NCI-H82 treated with DMSO at 0.1 percent for 48 hours (cell line): Measurements from ENCODE around the gene KAT8.

Experiments
- DNase-seq: peaks from one replicate; lab custom pipeline; 2025; ENCODE audit not compliant: unreplicated experiment; lab: John Stamatoyannopoulos, UW

KAT8 gene

DNA sequence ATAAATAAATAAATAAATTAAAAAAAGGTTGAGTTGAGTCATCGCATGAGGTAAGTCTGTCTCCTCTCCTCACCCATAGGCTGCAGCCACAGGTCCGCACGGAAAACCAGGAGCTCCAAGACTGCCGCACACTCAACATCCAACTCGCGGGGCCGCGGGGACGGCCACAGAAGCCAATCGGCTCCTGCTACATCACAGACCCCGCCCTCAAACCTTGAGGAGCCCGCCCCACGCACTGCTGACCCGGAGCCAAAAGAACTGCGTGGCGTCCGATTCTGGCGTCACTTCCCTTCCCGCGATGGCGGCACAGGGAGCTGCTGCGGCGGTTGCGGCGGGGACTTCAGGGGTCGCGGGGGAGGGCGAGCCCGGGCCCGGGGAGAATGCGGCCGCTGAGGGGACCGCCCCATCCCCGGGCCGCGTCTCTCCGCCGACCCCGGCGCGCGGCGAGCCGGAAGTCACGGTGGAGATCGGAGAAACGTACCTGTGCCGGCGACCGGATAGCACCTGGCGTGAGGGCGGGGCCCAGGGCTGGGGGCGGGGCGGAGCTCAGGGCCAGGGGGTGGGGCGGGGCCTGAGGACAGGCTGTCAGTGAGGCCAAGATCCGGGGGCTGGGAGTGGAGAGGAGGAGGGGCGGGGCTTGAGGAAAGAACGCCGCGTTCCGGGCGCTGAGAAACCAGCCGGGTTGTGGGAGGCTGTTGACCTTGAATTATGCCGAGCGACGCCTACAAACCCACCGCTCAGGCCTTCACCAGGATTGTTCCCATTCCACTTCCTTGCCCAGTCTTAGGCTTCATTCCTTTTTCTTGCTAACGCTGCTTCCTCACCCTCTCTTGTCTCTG is at the start of gene KAT8:
TSS of gene KAT8 (plus strand) at position 281 of the 839 bp plus-strand sequence. CDS start at position 299, 18 bp downstream.
- peak; percentile 92 for DNase-seq

DNA sequence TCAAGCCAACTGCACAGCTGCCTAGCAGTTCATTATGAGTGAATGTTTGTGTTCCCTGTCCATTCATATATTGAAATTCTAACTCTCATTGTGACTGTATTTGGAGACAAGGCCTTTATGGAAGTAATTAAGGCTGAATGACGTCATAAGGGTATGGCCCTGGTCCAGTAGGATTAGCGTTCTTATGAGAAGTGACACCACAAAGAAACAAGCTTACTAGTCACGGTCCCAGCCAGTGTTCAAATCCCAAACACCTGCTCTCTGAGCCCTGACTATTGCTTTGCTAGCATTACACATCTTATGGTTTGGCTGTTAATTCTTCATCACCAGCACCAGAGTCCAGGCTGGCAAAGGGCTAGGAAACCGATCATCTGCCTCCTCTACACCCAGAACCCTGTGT is 45.6 kb upstream of the KAT8 start:
- DNase-seq, result peak; percentile 33

DNA sequence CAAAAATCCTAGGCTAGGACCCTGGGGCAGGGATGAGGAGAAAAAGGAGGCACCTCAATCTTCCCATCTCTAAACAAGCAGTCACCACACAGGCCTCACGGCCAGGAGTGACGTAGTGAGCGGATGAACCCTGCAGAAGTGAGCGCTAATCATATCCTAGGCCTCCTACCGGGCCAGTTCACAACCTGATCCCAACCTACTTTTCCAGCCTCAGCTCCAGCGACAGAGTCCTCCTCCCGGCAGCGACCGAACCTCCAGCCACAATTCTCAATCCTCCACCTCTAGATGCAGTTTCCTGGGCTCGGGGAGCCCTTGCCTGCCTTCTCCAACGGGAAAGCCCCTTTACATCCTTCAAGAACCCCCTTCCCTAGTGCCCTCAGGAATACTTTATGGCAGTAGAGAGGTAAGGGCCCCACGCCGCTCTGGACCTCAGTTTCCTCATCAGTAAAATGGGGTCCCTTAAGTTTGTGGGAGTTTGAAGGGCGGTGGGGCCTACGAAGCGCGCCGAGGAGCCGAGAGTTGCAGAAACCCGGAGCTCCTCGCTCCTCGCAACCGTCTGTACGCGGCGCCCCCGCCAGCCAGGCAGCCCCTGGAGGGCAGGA is 44.8 kb upstream of the KAT8 start:
- no peak for DNase-seq

DNA sequence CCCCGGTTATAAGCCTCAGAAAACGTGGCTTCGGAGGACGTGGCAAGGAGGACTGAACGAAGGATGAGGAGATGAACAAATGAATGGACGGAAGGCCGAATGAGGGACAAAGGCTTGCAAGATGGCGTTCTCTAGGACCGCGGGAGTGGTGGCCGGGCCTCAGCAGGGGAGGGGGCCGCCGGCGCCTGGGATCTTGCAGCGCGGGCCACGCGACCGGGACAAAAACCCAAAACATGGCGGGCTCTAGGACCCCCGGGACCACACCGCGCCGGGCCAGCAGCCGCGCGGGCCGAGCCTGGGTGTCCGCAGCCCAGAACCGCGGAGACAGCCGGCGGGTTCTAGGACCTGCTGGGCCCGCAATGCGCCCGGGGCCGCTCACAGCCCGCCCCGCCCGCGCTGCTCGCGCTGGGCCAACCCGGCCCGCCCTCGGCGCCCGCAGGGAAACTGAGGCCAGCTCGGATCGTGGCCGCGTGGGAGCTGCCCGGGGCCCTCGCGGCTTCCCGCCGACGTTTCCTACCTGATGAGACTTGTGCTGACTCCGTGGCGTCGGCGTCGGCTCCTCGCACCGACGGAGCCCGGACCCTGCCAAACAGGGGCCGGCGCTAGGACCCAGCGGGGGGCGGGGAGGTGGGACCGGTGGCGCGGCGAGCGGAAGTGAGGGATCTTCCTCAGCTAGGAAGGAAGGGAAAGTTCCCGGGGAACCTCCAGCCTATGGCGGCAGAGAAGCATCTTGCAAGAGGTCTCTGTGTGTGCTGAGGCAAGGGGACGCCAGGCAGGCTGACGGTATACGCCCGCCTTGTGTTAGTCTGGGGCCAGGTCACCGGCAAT is 44.1 kb upstream of the KAT8 start:
- DNase-seq, result peak; percentile 63

DNA sequence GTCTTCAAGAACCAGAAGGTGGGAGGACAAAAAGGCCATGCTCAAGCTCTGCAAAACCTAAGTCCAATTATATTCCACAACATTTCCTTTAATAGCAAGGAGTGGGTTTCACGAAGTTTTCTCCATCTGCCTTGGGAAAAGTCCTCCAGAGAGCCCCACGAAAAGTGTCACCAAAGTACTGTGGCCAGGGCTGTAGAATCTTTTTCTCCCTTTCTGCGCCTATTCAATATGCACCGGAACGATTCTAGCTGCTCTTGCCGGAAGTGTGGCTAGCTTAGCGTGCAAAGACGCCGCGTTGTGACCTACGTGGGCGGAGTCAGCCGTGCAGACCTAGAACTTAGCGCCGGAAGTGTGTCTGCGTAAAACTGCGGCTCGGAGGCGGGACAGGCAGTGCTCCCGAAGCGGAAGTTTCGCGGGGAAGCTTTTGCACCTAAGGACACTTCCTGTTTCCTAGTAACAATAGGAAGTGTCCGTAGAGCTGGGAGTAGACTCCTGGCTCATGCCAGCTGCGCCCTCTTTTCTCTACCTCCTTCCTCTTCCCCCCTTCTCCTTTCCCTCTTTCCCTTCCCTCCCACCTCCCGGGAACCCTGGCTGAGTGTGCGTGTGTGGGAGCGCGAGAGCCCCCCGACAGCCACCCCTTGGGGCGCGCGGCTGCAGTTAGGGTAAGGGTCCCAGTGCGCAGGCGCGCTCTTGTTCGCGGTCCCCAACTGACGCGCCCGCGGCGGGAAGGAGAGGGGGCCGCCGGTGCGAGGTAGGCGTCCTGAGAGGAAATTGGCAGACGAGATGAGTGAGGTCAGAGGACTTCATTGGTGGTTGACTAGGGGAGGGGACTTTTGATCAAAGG is 43.3 kb upstream of the KAT8 start, which contains the start of the genes ZNF646 and ZNF668:
TSS of gene ZNF646 (plus strand) at position 453 of the 844 bp plus-strand sequence. CDS start 1,903 bp downstream, outside the sequence.
TSS of gene ZNF668 (minus strand) at position 271 of the 844 bp plus-strand sequence. CDS start 9,781 bp downstream, outside the sequence.
- peak; percentile 98 for DNase-seq

DNA sequence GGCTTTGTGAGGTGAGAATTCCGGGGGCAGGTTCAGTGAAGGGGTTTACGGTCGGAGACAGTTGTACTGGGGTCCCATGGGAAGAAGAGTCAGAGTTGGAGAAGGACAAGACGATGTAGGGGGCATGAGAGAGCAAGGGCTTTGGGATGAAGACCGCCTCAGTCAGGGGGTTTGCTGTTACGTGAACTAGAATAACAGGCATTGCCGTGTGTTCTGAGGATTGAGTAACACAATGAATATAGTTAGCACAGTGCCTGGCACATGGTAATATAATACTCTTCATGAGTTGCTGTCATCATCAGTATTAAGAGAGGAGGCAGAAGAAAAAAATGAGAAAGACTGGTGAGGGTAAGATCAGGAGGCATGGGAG is 42.7 kb upstream of the KAT8 start:
- no peak for DNase-seq

DNA sequence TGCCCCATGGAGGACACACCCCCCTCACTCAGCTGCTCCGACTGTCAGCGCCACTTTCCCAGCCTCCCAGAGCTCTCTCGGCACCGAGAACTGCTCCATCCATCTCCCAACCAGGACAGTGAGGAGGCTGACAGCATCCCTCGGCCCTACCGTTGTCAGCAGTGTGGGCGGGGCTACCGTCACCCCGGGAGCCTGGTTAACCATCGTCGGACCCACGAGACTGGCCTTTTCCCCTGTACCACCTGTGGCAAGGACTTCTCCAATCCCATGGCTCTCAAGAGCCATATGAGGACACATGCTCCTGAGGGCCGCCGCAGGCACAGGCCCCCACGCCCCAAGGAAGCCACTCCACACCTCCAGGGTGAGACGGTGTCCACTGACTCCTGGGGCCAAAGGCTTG is 41.1 kb upstream of the KAT8 start:
- no peak for DNase-seq

DNA sequence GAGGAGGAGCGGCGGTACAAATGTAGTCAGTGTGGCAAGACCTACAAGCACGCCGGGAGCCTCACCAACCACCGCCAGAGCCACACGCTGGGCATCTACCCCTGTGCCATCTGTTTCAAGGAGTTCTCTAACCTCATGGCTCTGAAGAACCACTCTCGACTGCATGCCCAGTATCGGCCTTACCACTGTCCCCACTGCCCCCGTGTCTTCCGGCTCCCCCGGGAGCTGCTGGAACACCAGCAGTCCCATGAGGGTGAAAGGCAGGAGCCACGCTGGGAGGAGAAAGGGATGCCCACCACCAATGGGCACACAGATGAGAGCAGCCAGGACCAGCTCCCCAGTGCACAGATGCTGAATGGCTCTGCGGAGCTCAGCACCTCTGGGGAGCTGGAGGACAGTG is 40.4 kb upstream of the KAT8 start:
- DNase-seq, result no peak

DNA sequence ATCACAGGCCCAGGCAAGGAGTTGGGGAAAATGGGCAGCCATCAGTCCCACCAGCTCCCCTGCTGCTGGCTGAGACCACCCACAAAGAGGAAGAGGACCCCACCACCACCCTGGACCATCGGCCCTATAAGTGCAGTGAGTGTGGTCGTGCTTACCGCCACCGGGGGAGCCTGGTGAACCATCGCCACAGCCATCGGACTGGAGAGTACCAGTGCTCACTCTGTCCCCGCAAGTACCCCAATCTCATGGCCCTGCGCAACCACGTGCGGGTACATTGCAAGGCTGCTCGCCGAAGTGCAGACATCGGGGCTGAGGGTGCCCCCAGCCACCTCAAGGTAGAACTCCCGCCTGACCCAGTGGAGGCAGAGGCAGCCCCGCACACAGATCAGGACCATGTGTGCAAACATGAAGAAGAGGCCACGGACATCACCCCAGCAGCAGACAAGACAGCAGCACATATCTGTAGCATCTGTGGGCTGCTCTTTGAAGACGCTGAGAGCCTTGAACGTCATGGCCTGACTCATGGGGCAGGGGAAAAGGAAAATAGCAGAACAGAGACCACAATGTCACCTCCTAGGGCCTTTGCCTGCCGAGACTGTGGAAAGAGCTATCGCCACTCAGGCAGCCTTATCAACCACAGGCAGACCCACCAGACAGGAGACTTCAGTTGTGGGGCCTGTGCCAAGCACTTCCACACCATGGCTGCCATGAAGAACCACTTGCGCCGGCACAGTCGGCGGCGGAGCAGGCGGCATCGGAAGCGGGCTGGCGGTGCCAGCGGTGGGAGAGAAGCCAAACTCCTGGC is 39.7 kb upstream of the KAT8 start:
- DNase-seq, result no peak

DNA sequence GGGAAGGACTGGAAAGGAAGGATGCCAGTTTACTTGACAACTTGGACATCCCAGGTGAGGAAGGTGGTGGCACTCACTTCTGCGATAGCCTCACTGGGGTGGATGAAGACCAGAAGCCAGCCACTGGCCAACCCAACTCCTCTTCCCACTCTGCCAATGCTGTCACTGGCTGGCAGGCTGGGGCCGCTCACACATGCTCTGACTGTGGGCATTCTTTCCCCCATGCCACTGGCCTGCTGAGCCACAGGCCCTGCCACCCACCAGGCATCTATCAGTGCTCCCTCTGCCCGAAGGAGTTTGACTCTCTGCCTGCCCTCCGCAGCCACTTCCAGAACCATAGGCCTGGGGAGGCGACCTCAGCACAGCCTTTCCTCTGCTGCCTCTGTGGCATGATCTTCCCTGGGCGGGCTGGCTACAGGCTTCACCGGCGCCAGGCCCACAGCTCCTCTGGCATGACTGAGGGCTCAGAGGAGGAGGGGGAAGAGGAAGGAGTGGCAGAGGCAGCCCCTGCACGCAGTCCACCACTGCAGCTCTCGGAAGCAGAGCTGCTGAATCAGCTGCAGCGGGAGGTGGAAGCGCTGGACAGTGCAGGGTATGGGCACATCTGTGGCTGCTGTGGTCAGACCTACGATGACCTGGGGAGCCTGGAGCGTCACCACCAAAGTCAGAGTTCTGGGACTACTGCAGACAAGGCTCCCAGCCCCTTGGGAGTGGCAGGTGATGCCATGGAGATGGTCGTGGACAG is 38.7 kb upstream of the KAT8 start:
- DNase-seq, result no peak

DNA sequence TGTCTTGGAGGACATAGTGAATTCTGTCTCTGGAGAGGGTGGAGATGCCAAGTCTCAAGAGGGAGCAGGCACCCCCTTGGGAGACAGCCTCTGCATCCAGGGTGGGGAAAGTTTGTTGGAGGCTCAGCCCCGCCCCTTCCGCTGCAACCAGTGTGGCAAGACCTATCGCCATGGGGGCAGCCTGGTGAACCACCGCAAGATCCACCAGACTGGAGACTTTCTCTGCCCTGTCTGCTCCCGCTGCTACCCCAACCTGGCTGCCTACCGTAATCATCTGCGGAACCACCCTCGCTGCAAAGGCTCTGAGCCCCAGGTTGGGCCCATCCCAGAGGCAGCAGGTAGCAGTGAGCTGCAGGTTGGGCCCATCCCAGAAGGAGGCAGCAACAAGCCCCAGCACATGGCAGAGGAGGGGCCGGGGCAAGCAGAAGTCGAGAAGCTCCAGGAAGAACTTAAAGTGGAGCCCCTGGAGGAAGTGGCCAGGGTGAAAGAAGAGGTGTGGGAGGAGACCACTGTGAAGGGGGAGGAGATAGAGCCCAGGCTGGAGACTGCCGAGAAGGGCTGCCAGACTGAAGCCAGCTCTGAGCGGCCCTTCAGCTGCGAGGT is 38.0 kb upstream of the KAT8 start:
- DNase-seq, result no peak

DNA sequence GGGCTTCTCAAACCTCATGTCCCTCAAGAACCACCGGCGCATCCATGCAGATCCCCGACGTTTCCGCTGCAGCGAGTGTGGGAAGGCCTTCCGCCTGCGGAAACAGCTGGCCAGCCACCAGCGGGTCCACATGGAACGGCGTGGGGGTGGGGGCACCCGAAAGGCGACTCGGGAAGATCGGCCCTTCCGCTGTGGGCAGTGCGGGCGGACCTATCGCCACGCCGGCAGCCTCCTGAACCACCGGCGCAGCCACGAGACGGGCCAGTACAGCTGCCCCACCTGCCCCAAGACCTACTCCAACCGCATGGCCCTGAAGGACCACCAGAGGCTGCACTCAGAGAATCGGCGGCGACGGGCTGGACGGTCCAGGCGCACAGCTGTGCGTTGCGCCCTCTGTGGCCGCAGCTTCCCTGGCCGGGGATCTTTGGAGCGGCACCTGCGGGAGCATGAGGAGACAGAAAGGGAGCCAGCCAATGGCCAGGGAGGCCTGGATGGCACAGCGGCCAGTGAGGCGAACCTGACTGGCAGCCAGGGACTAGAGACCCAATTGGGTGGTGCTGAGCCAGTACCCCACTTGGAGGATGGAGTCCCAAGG is 37.3 kb upstream of the KAT8 start:
- DNase-seq, result no peak

DNA sequence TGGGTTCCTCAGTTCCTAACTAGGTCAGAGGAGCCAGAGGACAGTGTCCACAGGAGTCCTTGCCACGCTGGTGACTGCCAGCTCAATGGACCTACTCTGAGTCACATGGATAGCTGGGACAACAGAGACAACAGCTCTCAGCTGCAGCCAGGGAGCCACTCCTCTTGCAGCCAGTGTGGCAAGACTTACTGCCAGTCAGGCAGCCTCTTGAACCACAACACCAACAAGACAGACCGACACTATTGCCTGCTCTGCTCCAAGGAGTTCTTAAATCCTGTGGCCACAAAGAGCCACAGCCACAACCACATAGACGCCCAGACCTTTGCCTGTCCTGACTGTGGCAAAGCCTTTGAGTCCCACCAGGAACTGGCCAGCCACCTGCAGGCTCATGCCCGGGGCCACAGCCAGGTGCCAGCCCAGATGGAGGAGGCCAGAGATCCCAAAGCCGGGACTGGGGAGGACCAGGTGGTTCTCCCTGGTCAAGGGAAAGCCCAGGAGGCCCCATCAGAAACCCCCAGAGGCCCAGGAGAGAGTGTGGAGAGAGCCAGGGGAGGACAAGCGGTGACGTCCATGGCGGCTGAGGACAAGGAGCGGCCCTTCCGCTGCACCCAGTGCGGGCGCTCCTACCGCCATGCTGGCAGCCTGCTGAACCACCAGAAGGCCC is 36.6 kb upstream of the KAT8 start:
- DNase-seq, result no peak

DNA sequence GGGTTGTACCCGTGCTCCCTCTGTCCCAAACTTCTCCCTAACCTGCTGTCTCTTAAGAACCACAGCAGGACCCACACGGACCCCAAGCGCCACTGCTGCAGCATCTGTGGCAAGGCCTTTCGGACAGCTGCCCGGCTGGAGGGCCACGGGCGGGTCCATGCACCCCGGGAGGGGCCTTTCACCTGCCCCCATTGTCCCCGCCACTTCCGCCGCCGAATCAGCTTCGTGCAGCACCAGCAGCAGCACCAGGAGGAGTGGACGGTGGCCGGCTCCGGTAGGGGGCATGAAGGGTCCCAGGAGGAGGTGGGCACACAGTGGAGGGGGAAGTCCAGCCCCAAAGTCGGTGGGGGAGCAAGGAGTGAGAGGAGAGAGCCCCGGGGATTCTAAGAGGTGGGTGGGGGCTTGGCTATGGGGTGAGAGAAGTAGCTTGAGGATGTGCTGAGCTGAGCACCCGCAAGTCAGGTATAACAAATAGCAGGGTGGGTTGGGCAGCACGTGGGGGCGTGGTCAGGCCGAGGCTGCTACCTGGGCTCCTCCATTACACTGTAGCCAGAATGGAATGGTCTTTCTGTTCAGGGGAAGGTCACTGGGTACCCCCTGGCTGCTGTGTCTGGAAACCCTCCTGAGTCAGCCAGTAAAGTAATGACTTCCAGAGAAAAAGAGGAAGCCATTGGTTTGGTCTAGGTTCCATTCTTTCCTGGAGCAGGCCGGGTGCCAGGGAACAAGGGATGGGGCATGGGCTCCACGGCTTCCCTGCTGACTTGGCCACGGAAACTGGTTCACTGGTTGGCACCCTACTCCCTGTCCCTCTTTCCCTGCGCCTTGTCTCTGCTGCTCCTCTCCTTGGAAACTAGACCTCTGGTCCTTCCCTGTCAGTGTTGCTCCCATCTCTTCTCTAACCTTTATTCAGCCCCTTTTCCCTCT is 35.8 kb upstream of the KAT8 start:
- no peak for DNase-seq

DNA sequence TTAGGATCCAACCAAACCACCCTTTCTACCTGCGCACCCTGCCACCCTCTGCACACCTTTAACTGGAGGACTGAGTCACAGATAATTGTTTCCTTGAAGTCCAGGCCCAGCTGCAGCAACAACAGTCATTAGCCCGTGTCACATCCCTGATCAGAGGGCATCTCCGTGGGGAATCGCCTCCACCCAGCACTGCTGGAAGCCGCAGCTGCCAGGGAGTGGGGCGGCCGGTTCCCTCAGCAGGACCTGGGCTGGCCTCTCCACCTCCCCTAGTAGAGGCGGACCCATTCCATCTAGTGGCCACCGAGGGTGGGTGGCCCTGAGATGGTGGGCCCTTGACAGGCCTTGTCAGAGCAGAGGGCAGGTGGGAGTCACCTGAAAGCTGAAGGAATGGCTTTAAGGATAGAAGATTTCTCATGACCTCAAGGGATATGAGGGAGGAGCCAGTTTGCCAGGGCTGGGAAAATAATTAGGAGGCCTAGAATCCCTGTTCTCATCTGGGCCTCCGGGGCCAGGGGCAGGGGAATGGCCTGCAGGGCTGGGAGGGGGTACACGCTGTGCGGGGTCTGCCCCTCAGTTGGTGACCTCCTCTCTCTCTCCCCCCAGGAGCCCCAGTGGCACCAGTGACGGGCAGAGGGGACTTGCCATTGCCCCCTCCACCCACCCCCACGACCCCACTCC is 35.0 kb upstream of the KAT8 start:
- DNase-seq, result no peak

DNA sequence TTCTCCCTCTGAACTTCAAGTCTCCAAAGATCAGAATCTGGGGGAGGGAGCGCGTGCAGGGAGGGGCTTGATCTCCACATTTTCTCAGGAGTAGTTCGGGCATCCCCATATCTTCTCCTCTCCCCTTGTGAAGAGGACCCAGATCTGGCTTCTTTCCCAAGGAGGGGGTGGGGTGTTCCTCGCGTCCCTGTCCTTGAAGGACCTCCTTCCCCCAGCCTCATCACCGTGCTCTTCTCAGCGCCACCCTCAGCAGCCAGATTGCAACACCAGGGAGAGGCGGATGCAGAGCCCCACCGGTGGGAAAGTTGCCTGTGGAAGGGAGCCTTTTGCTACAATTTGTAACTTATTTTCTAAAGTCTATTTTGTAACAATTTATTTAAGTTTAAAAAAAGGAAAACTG is 34.4 kb upstream of the KAT8 start:
- no peak for DNase-seq
